ENCODE results near the gene APOBEC2.

Gene APOBEC2

DNA sequence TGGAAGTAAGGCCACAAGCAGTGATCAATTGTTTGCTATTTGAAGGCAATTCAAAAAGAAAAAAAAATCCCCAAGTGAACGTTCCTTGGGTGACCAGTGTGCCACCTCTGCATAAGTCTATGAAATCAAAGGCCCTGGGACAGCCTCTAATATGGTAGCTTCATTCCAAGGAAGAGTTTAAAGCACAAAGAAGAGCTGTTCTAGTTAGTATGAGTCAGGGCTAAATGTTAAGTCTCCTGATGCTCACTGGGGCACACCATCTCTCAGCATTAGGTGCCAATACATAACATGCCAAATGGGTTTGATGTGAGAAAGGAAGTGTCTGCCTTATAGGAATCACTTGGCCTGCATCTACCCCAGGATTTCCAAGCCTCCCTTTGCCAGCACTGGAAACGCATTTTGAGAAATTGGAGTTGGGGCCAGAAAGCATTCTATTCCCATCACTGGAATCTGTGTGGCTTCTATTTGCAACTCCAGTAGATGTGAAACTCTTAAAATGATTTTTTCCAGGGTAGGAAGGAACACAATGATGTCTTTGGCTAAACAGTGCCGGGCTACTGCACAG is 27.0 kb upstream of the APOBEC2 start:
- Histone ChIP-seq H3K36me3 (replicated peaks; ENCODE audit: low read depth, low read length) (no peaks in the 10 kb centered on the region), H3K9me3 (ENCODE audit: insufficient read depth, low read length) (no peaks in the 10 kb centered on the region), H3K79me2 (ENCODE audit: low read length) (no peaks in the 10 kb centered on the region), H3K27ac (ENCODE audit: low read length) (no peak overlapping the region), H3K9ac (ENCODE audit: low read length) (no peak overlapping the region), H3K27me3 (ENCODE audit: low read depth, low read length) (no peaks in the 10 kb centered on the region), H3K4me2 (ENCODE audit: low read length) (no peak overlapping the region), H3K4me3 (ENCODE audit: low read length) (no peak overlapping the region), H4K20me1 (ENCODE audit: insufficient read depth, low read length) (no peaks in the 10 kb centered on the region), H2AFZ (ENCODE audit: low read depth, low read length) (no peak overlapping the region), H3K4me1 (ENCODE audit: low read length) (peaks cover 14% of the 10 kb centered on the region)
- TF ChIP-seq, protein P1, sequence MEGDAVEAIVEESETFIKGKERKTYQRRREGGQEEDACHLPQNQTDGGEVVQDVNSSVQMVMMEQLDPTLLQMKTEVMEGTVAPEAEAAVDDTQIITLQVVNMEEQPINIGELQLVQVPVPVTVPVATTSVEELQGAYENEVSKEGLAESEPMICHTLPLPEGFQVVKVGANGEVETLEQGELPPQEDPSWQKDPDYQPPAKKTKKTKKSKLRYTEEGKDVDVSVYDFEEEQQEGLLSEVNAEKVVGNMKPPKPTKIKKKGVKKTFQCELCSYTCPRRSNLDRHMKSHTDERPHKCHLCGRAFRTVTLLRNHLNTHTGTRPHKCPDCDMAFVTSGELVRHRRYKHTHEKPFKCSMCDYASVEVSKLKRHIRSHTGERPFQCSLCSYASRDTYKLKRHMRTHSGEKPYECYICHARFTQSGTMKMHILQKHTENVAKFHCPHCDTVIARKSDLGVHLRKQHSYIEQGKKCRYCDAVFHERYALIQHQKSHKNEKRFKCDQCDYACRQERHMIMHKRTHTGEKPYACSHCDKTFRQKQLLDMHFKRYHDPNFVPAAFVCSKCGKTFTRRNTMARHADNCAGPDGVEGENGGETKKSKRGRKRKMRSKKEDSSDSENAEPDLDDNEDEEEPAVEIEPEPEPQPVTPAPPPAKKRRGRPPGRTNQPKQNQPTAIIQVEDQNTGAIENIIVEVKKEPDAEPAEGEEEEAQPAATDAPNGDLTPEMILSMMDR (IDR thresholded peaks at IDR 0.05; ENCODE audit: low read depth, low read length): no peak
- TF ChIP-seq EZH2phosphoT487 (IDR thresholded peaks at IDR 0.05; ENCODE audit: low read depth): no peak

DNA sequence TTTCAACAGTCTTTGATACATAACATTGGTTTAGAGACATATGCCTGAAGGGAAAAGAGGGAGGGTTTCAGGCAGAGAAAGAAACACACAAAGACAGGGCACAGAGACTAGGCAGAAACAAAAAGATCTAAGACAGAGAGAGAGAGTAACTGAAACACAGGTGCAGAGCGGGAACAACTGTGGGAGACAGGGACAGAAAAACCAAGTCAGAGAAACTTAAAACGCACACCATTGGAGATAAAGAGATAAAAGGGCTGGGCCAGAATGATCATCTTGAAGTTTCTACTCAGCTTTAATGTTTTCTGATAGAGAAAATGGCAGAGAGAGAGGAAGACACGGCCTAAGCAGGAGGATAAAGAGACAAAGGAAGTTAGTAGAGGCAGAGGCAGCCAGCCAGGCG is 25.8 kb upstream of the APOBEC2 start:
- no peaks in the 10 kb centered on the region for H4K20me1 ChIP-seq (ENCODE audit: insufficient read depth, low read length)
- H3K4me1 ChIP-seq (ENCODE audit: low read length): peaks cover 14% of the 10 kb centered on the region
- H3K27me3 ChIP-seq (ENCODE audit: low read depth, low read length): no peaks in the 10 kb centered on the region
- no peaks in the 10 kb centered on the region for H3K9me3 ChIP-seq (ENCODE audit: insufficient read depth, low read length)
- TF ChIP-seq EZH2phosphoT487 (IDR thresholded peaks at IDR 0.05; ENCODE audit: low read depth): no peak
- TF ChIP-seq, protein P1 (IDR thresholded peaks at IDR 0.05; ENCODE audit: low read depth, low read length): no peak
- H3K9ac ChIP-seq (ENCODE audit: low read length): peak overlapping the region; percentile 89
- H2AFZ ChIP-seq (ENCODE audit: low read depth, low read length): peak overlapping the region; percentile 92
- H3K27ac ChIP-seq (ENCODE audit: low read length): no peak overlapping the region
- H3K4me3 ChIP-seq (ENCODE audit: low read length): peak overlapping the region; percentile 81
- H3K4me2 ChIP-seq (ENCODE audit: low read length): peak overlapping the region; percentile 87
- H3K79me2 ChIP-seq (ENCODE audit: low read length): no peaks in the 10 kb centered on the region
- no peaks in the 10 kb centered on the region for H3K36me3 ChIP-seq (replicated peaks; ENCODE audit: low read depth, low read length)

DNA sequence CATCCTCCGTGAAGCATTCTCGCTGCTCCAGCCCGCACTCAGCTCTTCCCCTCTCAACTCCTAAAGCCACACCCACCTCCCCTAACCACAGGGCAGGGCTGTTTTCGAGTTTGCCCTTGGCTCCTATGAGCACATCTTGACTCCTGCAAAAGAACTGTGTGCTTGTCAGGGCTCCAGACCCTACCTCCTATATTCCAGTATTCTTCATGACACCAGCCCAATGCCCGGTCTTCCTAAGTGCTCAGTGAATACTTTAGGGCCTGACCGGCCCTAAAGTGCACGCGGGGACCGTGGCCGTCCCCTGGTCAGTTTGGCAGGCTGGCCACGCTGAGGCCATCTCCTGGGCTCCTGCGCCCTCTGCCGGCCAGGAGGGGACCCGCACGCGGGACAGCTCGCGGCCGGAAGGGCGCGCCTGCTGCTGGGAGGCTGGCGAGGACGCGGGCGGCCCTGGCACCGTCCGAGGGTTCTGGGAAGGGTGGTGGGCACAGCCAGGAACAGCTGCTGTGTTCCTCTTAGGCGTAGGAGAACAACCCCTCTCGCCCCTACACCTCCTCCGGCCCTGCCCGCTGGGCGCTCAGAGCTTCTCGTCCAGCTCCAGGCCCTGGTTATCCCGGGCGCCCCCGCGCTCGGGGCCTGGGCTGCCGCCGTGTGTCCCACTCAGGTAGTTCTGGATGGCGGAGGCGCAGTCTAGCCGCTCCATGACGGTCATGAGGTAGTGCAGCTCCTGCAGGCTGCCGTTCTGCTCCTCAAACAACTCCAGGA is 25.0 kb upstream of the APOBEC2 start:
- no peaks in the 10 kb centered on the region for H3K36me3 ChIP-seq (replicated peaks; ENCODE audit: low read depth, low read length)
- no peaks in the 10 kb centered on the region for H3K79me2 ChIP-seq (ENCODE audit: low read length)
- peak overlapping the region; percentile 81 for H3K4me3 ChIP-seq (ENCODE audit: low read length)
- H3K27me3 ChIP-seq (ENCODE audit: low read depth, low read length): no peaks in the 10 kb centered on the region
- peaks cover 14% of the 10 kb centered on the region for H3K4me1 ChIP-seq (ENCODE audit: low read length)
- TF ChIP-seq, protein P1 (IDR thresholded peaks at IDR 0.05; ENCODE audit: low read depth, low read length): peak; percentile 98
- TF ChIP-seq EZH2phosphoT487 (IDR thresholded peaks at IDR 0.05; ENCODE audit: low read depth): no peak
- peak overlapping the region; percentile 92 for H2AFZ ChIP-seq (ENCODE audit: low read depth, low read length)
- peak overlapping the region; percentile 31 for H3K27ac ChIP-seq (ENCODE audit: low read length)
- no peaks in the 10 kb centered on the region for H3K9me3 ChIP-seq (ENCODE audit: insufficient read depth, low read length)
- H4K20me1 ChIP-seq (ENCODE audit: insufficient read depth, low read length): no peaks in the 10 kb centered on the region
- H3K9ac ChIP-seq (ENCODE audit: low read length): peak overlapping the region; percentile 89
- H3K4me2 ChIP-seq (ENCODE audit: low read length): peak overlapping the region; percentile 87

DNA sequence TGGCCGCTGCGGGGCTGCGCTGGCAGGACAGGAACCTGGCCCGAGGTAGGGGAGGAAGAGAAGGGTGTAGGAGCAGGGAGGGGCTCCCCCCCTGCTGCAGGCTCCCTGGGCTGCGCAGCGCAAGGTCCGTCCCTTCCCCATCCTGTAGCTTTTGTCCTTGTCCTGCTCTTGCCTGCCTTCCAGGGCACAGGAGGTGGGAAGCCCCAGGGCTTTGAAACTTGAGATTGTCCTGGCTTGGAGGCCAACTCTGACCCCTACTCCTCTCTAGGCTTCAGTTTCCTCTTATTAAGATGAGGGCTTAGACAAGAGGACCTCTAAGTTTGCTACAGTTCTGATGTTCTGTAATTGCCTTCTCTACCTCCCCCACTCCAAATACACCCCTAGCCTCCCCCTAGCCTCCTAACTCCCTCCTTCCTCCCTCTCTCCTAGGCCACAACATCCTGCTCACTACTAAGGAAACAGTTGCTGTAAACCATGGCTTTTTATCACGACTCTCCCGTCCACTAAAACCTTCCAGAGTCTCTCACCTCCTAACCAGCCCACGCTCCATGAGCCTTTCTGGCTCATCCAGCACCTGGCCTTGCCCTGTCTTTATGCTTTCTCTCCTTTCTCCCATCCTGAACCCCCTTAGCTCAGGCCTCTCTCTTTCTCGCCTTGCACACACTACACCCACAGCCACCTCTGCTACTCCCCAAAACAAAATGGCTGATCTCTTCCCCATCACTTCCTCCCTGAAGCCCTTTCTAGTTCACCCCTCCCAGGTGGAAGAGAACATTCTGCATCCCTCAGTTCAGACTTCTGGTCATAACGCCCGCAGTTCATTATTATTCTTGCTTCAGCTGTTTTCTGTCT is 24.2 kb upstream of the APOBEC2 start:
- Histone ChIP-seq H3K4me3 (ENCODE audit: low read length) (peak overlapping the region; percentile 81), H3K79me2 (ENCODE audit: low read length) (no peaks in the 10 kb centered on the region)

More for the DNA sequence above, 24.2 kb upstream of the APOBEC2 start:
- peak overlapping the region; percentile 92 for H2AFZ ChIP-seq (ENCODE audit: low read depth, low read length)
- H4K20me1 ChIP-seq (ENCODE audit: insufficient read depth, low read length): no peaks in the 10 kb centered on the region
- H3K36me3 ChIP-seq (replicated peaks; ENCODE audit: low read depth, low read length): no peaks in the 10 kb centered on the region
- H3K9me3 ChIP-seq (ENCODE audit: insufficient read depth, low read length): no peaks in the 10 kb centered on the region
- H3K27me3 ChIP-seq (ENCODE audit: low read depth, low read length): no peaks in the 10 kb centered on the region
- H3K4me2 ChIP-seq (ENCODE audit: low read length): peak overlapping the region; percentile 87
- H3K27ac ChIP-seq (ENCODE audit: low read length): peak overlapping the region; percentile 31
- peak overlapping the region; percentile 89 for H3K9ac ChIP-seq (ENCODE audit: low read length)
- no peak for TF ChIP-seq EZH2phosphoT487 (IDR thresholded peaks at IDR 0.05; ENCODE audit: low read depth)
- TF ChIP-seq, protein P1 (IDR thresholded peaks at IDR 0.05; ENCODE audit: low read depth, low read length): no peak
- H3K4me1 ChIP-seq (ENCODE audit: low read length): peaks cover 14% of the 10 kb centered on the region

All from OCI-LY3 (cell line).